K562 (cell line): ENCODE measurements around the gene ZNHIT3. TPM values are rescaled to one million over a fixed set of nuclear protein-coding genes. Genes with fewer than 3 reads are reported as not detected.

Experiments used
- ARNT ChIP-seq, 2 experiments: fragments of 450-650 bp; IDR thresholded peaks; 2 replicates each; pipeline ENCODE4 v1.6.1; 2016; ENCODE audit warnings: mild to moderate bottlenecking in 1 of 2
- CREBBP ChIP-seq: IDR thresholded peaks from one replicate; pipeline ENCODE4 v1.6.1; 2012; ENCODE audit warnings: low read depth, mild to moderate bottlenecking, control low read depth, inconsistent platforms, low read length
- DPF2 ChIP-seq: fragments of 450-650 bp; IDR thresholded peaks from 2 replicates; pipeline ENCODE4 v1.6.1; 2016
- ESRRB ChIP-seq: fragments of 250-450 bp; sonication (Bioruptor Pico); IDR thresholded peaks from 2 replicates; pipeline ENCODE4 v1.5.0; 2020; ENCODE audit warnings: mild to moderate bottlenecking, moderate library complexity, borderline replicate concordance
- KAT7 ChIP-seq: sonication (generic); formaldehyde crosslinking; IDR thresholded peaks from 2 replicates; pipeline ENCODE4 v1.8.0; 2022; ENCODE audit warnings: missing genetic modification reagents, mild to moderate bottlenecking, borderline replicate concordance
- MYNN ChIP-seq, 2 experiments: sonication (generic); formaldehyde crosslinking in 1 of 2; IDR thresholded peaks; 2 replicates each; pipeline versions ENCODE4 v1.5.0 to v1.6.1; 2016 to 2020; ENCODE audit warnings: antibody characterized with exemption in 1 of 2, missing genetic modification reagents in 1 of 2
- NFATC3 ChIP-seq: fragments of 450-650 bp; IDR thresholded peaks from 2 replicates; pipeline ENCODE4 v1.6.1; 2017; ENCODE audit warnings: mild to moderate bottlenecking
- RHOXF2B ChIP-seq: fragments of 250-450 bp; sonication (Bioruptor Pico); conservative IDR thresholded peaks from 2 replicates; pipeline ENCODE4 v1.5.1; 2021
- RNF2 ChIP-seq: sonication (generic); IDR thresholded peaks from 2 replicates; pipeline ENCODE4 v1.6.1; 2016
- ZNF695 ChIP-seq: fragments of 450-650 bp; formaldehyde crosslinking; IDR thresholded peaks from 2 replicates; pipeline ENCODE4 v1.4.0; 2020; ENCODE audit warnings: mild to moderate bottlenecking, moderate library complexity
- polyA plus RNA-seq, 8 experiments: library from polyadenylated mRNA; depleted of rRNA in 4 of 8; stranded (reverse) in 5 of 8; unstranded in 3 of 8; fragments of >200 nt; fragmentation: Nextera tagmentation in 2 of 8; fragmentation: Illumina TruSeq in 1 of 8; extraction: Ambion mirVana in 2 of 8; extraction: Trizol in 1 of 8; gene quantifications; 2 replicates each; pipeline versions ENCODE4 v1.2.1 to v1.2.3, GENCODE V29; 2011 to 2014; ENCODE audit warnings: inconsistent platforms in 1 of 8, missing spikeins in 1 of 8
- total RNA-seq, 7 experiments: library from RNA; depleted of rRNA in 6 of 7; stranded (reverse); fragments of >200 nt in 6 of 7; fragmentation: Illumina TruSeq in 2 of 7; extraction: Trizol in 2 of 7; gene quantifications; 2 replicates each; pipeline versions ENCODE4 v1.2.1 to v1.2.3, GENCODE V29; 2011 to 2021; ENCODE audit warnings: low replicate concordance in 1 of 7
- TF ChIP-seq, protein P1 (sequence below): sonication (generic); formaldehyde crosslinking; IDR thresholded peaks from 2 replicates; pipeline ENCODE4 v1.8.0; 2023; ENCODE audit warnings: missing genetic modification reagents, mild to moderate bottlenecking, borderline replicate concordance
- TF ChIP-seq, protein P2 (sequence below): fragments of 250-450 bp; sonication (Bioruptor Pico); IDR thresholded peaks from 2 replicates; pipeline ENCODE4 v1.4.0; 2020; ENCODE audit warnings: mild to moderate bottlenecking, moderate library complexity
- TF ChIP-seq, protein P3 (sequence below): IDR thresholded peaks from 2 replicates; pipeline ENCODE4 v1.6.1; 2011; ENCODE audit warnings: borderline replicate concordance, low read depth, mild to moderate bottlenecking, moderate library complexity, low read length; ENCODE audit not compliant: insufficient read depth, poor library complexity, severe bottlenecking
- TF ChIP-seq, protein P4 (sequence below): fragments of 250-450 bp; sonication (Bioruptor Pico); IDR thresholded peaks from 2 replicates; pipeline ENCODE4 v1.4.0; 2020; ENCODE audit warnings: borderline replicate concordance

The ZNHIT3 gene
- total and polyA plus RNA-seq, 9 of the 15 experiments (the other 6 are each of a cell fraction or from before 2014, with no cell fraction given) = 45.0 to 300 (median 88.4) TPM

DNA sequence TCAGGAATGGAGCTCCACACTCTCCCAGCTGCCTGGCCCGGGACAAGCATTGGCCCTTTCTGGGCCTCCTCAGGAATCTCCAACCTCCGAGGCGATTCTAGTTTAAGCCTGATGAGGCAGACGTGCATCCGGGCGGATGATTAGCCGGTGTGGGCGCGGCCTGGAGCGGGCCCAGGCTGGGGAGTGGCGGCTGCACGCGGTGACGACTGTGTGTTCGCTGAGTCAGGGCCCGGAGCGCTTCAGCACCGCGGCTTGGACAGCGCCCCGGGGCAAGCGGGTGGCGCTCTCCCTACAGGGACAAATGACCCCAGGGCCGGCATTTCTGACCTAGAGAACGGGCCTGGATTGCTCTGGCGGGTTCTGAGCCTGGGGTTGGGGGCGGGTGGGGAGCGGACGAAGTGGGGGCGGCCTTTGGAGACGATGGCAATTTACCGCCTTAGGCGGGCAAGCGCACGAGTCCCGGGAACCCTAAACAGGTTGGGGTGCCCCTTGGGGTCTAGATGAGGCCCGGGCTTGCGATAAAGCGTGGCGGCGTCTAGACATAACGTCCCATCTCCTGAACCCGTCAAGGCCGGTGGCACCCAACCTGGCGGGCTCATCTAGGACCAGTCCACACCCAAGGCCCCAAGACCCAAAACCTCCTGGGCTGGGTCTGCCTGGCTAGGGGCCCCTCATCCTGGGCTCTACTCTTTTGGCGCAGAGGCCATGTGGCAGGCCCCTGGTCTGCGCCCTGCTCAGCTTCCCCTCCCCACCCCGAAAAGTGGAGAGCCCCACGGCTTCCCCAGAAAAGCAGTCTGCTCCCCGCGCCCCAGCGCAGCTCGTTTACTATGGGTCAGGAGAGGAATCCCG, 22.3 kb upstream of the ZNHIT3 start (continued):
- TF ChIP-seq, protein P1, sequence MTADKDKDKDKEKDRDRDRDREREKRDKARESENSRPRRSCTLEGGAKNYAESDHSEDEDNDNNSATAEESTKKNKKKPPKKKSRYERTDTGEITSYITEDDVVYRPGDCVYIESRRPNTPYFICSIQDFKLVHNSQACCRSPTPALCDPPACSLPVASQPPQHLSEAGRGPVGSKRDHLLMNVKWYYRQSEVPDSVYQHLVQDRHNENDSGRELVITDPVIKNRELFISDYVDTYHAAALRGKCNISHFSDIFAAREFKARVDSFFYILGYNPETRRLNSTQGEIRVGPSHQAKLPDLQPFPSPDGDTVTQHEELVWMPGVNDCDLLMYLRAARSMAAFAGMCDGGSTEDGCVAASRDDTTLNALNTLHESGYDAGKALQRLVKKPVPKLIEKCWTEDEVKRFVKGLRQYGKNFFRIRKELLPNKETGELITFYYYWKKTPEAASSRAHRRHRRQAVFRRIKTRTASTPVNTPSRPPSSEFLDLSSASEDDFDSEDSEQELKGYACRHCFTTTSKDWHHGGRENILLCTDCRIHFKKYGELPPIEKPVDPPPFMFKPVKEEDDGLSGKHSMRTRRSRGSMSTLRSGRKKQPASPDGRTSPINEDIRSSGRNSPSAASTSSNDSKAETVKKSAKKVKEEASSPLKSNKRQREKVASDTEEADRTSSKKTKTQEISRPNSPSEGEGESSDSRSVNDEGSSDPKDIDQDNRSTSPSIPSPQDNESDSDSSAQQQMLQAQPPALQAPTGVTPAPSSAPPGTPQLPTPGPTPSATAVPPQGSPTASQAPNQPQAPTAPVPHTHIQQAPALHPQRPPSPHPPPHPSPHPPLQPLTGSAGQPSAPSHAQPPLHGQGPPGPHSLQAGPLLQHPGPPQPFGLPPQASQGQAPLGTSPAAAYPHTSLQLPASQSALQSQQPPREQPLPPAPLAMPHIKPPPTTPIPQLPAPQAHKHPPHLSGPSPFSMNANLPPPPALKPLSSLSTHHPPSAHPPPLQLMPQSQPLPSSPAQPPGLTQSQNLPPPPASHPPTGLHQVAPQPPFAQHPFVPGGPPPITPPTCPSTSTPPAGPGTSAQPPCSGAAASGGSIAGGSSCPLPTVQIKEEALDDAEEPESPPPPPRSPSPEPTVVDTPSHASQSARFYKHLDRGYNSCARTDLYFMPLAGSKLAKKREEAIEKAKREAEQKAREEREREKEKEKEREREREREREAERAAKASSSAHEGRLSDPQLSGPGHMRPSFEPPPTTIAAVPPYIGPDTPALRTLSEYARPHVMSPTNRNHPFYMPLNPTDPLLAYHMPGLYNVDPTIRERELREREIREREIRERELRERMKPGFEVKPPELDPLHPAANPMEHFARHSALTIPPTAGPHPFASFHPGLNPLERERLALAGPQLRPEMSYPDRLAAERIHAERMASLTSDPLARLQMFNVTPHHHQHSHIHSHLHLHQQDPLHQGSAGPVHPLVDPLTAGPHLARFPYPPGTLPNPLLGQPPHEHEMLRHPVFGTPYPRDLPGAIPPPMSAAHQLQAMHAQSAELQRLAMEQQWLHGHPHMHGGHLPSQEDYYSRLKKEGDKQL = no peak
- no peak for TF ChIP-seq NFATC3
- TF ChIP-seq RNF2 = no peak
- no peak for TF ChIP-seq ESRRB (CRISPR knock-in tag)
- no peak for TF ChIP-seq ARNT (IDR thresholded peaks at IDR 0.05)
- no peak for TF ChIP-seq CREBBP
- TF ChIP-seq, protein P2, sequence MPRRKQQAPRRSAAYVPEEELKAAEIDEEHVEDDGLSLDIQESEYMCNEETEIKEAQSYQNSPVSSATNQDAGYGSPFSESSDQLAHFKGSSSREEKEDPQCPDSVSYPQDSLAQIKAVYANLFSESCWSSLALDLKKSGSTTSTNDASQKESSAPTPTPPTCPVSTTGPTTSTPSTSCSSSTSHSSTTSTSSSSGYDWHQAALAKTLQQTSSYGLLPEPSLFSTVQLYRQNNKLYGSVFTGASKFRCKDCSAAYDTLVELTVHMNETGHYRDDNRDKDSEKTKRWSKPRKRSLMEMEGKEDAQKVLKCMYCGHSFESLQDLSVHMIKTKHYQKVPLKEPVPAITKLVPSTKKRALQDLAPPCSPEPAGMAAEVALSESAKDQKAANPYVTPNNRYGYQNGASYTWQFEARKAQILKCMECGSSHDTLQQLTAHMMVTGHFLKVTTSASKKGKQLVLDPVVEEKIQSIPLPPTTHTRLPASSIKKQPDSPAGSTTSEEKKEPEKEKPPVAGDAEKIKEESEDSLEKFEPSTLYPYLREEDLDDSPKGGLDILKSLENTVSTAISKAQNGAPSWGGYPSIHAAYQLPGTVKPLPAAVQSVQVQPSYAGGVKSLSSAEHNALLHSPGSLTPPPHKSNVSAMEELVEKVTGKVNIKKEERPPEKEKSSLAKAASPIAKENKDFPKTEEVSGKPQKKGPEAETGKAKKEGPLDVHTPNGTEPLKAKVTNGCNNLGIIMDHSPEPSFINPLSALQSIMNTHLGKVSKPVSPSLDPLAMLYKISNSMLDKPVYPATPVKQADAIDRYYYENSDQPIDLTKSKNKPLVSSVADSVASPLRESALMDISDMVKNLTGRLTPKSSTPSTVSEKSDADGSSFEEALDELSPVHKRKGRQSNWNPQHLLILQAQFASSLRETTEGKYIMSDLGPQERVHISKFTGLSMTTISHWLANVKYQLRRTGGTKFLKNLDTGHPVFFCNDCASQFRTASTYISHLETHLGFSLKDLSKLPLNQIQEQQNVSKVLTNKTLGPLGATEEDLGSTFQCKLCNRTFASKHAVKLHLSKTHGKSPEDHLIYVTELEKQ (CRISPR knock-in tag) = no peak
- TF ChIP-seq RHOXF2B (CRISPR knock-in tag) = no peak
- TF ChIP-seq, protein P3, sequence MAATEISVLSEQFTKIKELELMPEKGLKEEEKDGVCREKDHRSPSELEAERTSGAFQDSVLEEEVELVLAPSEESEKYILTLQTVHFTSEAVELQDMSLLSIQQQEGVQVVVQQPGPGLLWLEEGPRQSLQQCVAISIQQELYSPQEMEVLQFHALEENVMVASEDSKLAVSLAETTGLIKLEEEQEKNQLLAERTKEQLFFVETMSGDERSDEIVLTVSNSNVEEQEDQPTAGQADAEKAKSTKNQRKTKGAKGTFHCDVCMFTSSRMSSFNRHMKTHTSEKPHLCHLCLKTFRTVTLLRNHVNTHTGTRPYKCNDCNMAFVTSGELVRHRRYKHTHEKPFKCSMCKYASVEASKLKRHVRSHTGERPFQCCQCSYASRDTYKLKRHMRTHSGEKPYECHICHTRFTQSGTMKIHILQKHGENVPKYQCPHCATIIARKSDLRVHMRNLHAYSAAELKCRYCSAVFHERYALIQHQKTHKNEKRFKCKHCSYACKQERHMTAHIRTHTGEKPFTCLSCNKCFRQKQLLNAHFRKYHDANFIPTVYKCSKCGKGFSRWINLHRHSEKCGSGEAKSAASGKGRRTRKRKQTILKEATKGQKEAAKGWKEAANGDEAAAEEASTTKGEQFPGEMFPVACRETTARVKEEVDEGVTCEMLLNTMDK = peak; percentile 0
- TF ChIP-seq DPF2 = peak; percentile 33; the same call in 1 of the 2 replicates
- no peak for TF ChIP-seq KAT7 (CRISPR knock-in tag)
- TF ChIP-seq, protein P4, sequence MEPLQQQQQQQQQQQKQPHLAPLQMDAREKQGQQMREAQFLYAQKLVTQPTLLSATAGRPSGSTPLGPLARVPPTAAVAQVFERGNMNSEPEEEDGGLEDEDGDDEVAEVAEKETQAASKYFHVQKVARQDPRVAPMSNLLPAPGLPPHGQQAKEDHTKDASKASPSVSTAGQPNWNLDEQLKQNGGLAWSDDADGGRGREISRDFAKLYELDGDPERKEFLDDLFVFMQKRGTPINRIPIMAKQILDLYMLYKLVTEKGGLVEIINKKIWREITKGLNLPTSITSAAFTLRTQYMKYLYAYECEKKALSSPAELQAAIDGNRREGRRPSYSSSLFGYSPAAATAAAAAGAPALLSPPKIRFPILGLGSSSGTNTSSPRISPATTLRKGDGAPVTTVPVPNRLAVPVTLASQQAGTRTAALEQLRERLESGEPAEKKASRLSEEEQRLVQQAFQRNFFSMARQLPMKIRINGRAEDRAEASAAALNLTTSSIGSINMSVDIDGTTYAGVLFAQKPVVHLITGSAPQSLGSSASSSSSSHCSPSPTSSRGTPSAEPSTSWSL (CRISPR knock-in tag) = no peak
- no peak for TF ChIP-seq ZNF695 (CRISPR knock-in tag)
- no peak for TF ChIP-seq MYNN (IDR thresholded peaks at IDR 0.05)
- TF ChIP-seq MYNN (CRISPR knock-in tag; IDR thresholded peaks at IDR 0.05) = no peak
